PFSK-1 (cell line): Measurements from ENCODE around the gene LRATD1.

Experiments used
- FOXP2 ChIP-seq: optimal IDR thresholded peaks from 2 replicates; pipeline ENCODE3; 2011; ENCODE audit warnings: borderline replicate concordance, control low read depth, inconsistent platforms; ENCODE audit not compliant: insufficient read depth; ENCODE audit errors: extremely low read length, extremely low read depth
- POLR2AphosphoS5 ChIP-seq: IDR thresholded peaks from 2 replicates; pipeline ENCODE4 v1.6.1; 2012; ENCODE audit warnings: low read depth, mild to moderate bottlenecking, control low read depth, low read length, moderate library complexity
- SIN3A ChIP-seq: IDR thresholded peaks from 2 replicates; pipeline ENCODE4 v1.6.1; 2012; ENCODE audit warnings: mild to moderate bottlenecking, low read length, moderate library complexity, borderline replicate concordance; ENCODE audit not compliant: insufficient read depth
- TAF1 ChIP-seq: IDR thresholded peaks from 2 replicates; pipeline ENCODE4 v1.6.1; 2012; ENCODE audit warnings: low read length, control low read depth, borderline replicate concordance; ENCODE audit not compliant: insufficient read depth
- TF ChIP-seq, protein P1 (sequence below), 2 experiments: IDR thresholded peaks; 2 replicates each; pipeline versions ENCODE4 v1.6.1 to v1.8.0; 2011 to 2012; ENCODE audit warnings: low read depth in 2 of 2, low read length in 2 of 2, control low read depth in 1 of 2, inconsistent platforms in 1 of 2, mild to moderate bottlenecking in 1 of 2, moderate library complexity in 1 of 2; ENCODE audit not compliant: insufficient read depth in 1 of 2

The LRATD1 gene

GRCh38 chr2:14615121-14615520 is 17.4 kb upstream of the LRATD1 start:
- no peak for TF ChIP-seq TAF1
- TF ChIP-seq SIN3A: no peak
- TF ChIP-seq, protein P1, sequence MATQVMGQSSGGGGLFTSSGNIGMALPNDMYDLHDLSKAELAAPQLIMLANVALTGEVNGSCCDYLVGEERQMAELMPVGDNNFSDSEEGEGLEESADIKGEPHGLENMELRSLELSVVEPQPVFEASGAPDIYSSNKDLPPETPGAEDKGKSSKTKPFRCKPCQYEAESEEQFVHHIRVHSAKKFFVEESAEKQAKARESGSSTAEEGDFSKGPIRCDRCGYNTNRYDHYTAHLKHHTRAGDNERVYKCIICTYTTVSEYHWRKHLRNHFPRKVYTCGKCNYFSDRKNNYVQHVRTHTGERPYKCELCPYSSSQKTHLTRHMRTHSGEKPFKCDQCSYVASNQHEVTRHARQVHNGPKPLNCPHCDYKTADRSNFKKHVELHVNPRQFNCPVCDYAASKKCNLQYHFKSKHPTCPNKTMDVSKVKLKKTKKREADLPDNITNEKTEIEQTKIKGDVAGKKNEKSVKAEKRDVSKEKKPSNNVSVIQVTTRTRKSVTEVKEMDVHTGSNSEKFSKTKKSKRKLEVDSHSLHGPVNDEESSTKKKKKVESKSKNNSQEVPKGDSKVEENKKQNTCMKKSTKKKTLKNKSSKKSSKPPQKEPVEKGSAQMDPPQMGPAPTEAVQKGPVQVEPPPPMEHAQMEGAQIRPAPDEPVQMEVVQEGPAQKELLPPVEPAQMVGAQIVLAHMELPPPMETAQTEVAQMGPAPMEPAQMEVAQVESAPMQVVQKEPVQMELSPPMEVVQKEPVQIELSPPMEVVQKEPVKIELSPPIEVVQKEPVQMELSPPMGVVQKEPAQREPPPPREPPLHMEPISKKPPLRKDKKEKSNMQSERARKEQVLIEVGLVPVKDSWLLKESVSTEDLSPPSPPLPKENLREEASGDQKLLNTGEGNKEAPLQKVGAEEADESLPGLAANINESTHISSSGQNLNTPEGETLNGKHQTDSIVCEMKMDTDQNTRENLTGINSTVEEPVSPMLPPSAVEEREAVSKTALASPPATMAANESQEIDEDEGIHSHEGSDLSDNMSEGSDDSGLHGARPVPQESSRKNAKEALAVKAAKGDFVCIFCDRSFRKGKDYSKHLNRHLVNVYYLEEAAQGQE (IDR thresholded peaks at IDR 0.05; ENCODE audit: insufficient read depth in 1 of 2, low read depth in 2 of 2, low read length in 2 of 2): no peak
- TF ChIP-seq FOXP2: no peak
- no peak for TF ChIP-seq POLR2AphosphoS5

GRCh38 chr2:14615760-14616159 is 16.8 kb upstream of the LRATD1 start:
- TF ChIP-seq POLR2AphosphoS5 (no peak), SIN3A (no peak), TAF1 (no peak), FOXP2 (no peak)
- TF ChIP-seq, protein P1 (IDR thresholded peaks at IDR 0.05; ENCODE audit: insufficient read depth in 1 of 2, low read depth in 2 of 2, low read length in 2 of 2): no peak

DNA sequence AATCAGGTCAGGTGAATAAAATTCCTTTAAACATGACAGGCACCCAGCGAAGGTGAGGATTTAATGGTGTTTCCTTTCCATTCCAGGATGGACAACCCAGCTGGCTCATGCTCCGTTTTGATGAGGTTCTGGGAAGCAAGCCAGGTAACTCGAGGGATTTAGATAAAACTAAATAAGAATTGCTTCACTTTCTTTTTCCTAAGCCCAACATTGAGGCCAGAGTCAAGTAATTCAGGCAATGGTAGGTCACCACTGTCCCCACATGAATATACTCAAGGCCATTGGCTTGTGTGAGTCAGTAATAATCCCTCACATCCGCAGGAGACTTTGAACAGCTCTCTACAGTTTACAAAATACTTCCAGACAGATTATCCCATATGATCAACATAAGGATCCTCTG is 16.2 kb upstream of the LRATD1 start:
- TF ChIP-seq POLR2AphosphoS5 (no peak), SIN3A (no peak), TAF1 (no peak), FOXP2 (no peak)
- TF ChIP-seq, protein P1 (IDR thresholded peaks at IDR 0.05; ENCODE audit: insufficient read depth in 1 of 2, low read depth in 2 of 2, low read length in 2 of 2): no peak

- TF ChIP-seq, protein P1 (IDR thresholded peaks at IDR 0.05; ENCODE audit: insufficient read depth in 1 of 2, low read depth in 2 of 2, low read length in 2 of 2): no peak
- TF ChIP-seq FOXP2 (no peak), POLR2AphosphoS5 (no peak), TAF1 (no peak), SIN3A (no peak)
These were observed 15.6 kb upstream of the LRATD1 start for GRCh38 chr2:14616950-14617349.

- TF ChIP-seq SIN3A: no peak
- TF ChIP-seq, protein P1 (IDR thresholded peaks at IDR 0.05; ENCODE audit: insufficient read depth in 1 of 2, low read depth in 2 of 2, low read length in 2 of 2): no peak
- TF ChIP-seq POLR2AphosphoS5: no peak
- TF ChIP-seq TAF1: no peak
- no peak for TF ChIP-seq FOXP2
These were observed 13.1 kb upstream of the LRATD1 start for GRCh38 chr2:14619441-14619840.
